EL (cell line): ENCODE data around the gene MRPS15.
A peak's percentile ranks its signal among the peaks of the same experiment; 100 is the strongest.
"Not testable (repeated sequence)": the region's sequence is repeated elsewhere in the genome, so short reads cannot be mapped to it uniquely, and the experiment has no call there.

Experiments
- DNase-seq: peaks from one replicate; pipeline ENCODE4 v3.0.0-alpha.2; 2016

MRPS15 gene

GRCh38 chr1:36482724-36483388, 18.7 kb upstream of the MRPS15 start, which contains the start of gene CSF3R:
CSF3R (minus strand) TSS chr1:36482913; CDS start chr1:36479496, 3,417 bp downstream.
- no peak for DNase-seq

- DNase-seq = no peak
These were observed 17.9 kb upstream of the MRPS15 start for GRCh38 chr1:36481771-36482723.

GRCh38 chr1:36481091-36481490, 16.9 kb upstream of the MRPS15 start:
- DNase-seq = no peak

- DNase-seq = no peak
These were observed 16.0 kb upstream of the MRPS15 start for GRCh38 chr1:36480161-36480560.

GRCh38 chr1:36479505-36480051, 15.4 kb upstream of the MRPS15 start:
- DNase-seq = peak; percentile 31

- not testable (repeated sequence) for DNase-seq
These were observed 13.4 kb upstream of the MRPS15 start for GRCh38 chr1:36477615-36478014.

- DNase-seq = no peak
These were observed 12.8 kb upstream of the MRPS15 start for GRCh38 chr1:36476945-36477344.

GRCh38 chr1:36475910-36476604, 11.9 kb upstream of the MRPS15 start:
- DNase-seq = no peak

- DNase-seq = no peak
These were observed 11.2 kb upstream of the MRPS15 start for GRCh38 chr1:36475341-36475740.

- DNase-seq = no peak
These were observed 8.5 kb upstream of the MRPS15 start for GRCh38 chr1:36472656-36473055.

GRCh38 chr1:36471830-36472641, 7.9 kb upstream of the MRPS15 start:
- no peak for DNase-seq

GRCh38 chr1:36469163-36469562, 5.0 kb upstream of the MRPS15 start:
- no peak for DNase-seq

- no peak for DNase-seq
These were observed 3.7 kb upstream of the MRPS15 start for GRCh38 chr1:36467700-36468455.

GRCh38 chr1:36467027-36467410, 2.8 kb upstream of the MRPS15 start:
- DNase-seq = no peak

- DNase-seq = no peak
These were observed 2.3 kb upstream of the MRPS15 start for GRCh38 chr1:36466370-36467026.

GRCh38 chr1:36465731-36466369, 1.7 kb upstream of the MRPS15 start:
- peak; percentile 59 for DNase-seq

GRCh38 chr1:36464605-36465393, 615 bp upstream of the MRPS15 start:
- no peak for DNase-seq

- DNase-seq = no peak
These were observed 751 bp downstream of the MRPS15 start for GRCh38 chr1:36463463-36463802.

GRCh38 chr1:36458910-36459309, 5.3 kb downstream of the MRPS15 start:
- no peak for DNase-seq

GRCh38 chr1:36457691-36458090, 6.5 kb downstream of the MRPS15 start:
- DNase-seq = no peak
